A204.1 (cell line): ENCODE measurements around the gene SCN10A.

Source experiments
- FAIRE-seq: peaks from 2 replicates; lab custom pipeline; 2012; peaks lifted over from hg19 to GRCh38; lab: Jason Lieb, UNC

The SCN10A gene

DNA sequence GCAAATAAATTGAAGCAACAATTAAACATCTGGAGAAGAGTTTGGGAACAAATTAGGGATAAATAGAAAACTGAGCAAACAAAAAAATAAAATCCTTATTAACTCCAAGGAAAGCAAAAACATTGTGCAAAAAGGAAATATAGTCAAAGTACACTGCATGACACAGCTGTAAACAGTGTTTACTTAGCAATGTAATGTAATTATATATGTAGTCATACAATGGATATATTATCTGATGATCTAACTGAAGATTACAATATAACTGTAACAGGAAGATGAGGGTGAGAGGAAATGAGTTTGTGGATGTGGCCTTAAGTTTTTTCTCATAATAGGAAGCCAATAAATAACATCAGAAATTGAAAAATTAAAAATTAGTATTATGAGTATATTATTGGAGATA is 42.5 kb downstream of the SCN10A start:
- FAIRE-seq, result no peak

DNA sequence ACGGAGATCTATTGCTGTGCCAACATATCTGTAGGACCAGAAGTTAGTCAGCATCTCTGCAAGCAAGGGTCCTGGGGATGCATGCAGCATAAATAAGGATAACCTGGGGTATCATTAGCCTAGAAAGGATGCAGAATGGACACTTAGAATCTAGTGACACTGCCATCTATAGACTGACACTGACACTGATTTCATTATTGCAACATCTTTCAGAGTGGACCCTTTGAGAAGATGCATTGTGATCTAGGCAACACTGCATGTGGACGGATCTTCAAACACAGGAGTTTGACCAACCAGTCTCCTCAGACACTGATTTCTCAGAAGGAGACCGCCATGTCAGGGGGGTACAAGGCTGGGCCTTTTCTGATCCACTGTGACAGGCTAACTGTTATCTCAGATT is 52.4 kb downstream of the SCN10A start:
- no peak for FAIRE-seq

DNA sequence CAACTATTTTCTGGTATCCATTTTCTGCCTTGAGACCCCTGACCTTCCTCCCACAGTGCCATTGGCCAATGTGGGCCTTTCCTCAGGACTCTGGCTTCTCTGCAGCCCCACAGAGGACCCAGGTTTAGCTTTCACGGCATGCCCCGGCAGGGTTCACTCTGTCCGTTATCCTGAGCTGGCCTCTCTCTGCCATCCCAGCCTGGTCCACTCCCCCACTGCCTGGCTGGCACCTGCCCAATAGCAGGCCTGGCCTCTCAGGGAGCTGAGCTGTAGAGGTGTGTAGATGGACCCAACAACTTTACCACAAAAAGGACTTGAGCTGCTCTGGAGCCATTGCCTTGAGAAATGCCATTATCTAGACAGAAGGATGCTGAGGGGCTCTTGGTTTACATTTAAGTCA is 57.5 kb downstream of the SCN10A start:
- no peak for FAIRE-seq

DNA sequence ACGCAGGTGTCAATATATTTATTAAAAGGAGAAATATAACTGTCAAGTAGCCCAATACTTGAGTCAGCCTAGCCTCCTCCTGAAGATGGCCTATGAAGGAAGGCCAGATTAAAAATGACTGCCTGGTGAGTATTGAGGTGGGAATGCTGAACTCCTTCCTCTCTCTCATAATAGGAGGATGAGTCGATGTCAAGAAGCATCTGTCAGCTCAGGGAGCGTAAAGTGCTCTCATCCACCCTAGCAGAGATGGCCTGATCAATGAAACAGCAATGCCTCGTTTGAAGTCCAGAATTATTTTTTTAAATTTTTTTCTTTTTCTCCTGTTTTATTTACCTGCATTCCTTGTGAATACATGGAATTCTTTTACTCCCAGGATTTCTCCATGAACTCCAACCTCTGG is 58.3 kb downstream of the SCN10A start:
- no peak for FAIRE-seq

DNA sequence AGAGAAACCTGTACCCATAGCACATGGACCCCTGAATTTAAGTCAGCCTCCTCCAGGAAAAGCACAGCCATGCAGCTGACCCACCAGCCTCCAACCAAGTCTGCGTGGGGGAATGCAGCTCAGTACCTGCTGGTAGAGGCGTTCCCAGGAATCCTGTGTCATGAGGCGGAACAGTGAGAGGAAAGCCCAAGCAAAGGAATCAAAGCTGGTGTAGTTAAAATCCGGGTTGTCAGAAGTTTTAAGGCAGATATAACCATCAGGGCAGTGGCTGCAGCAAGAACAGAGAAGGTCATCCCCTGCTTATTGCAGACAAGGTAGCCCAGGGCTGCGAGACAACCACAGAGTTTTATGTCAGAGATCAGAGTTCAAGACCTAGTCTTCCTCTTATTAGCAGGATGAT is 59.1 kb downstream of the SCN10A start:
- no peak for FAIRE-seq

DNA sequence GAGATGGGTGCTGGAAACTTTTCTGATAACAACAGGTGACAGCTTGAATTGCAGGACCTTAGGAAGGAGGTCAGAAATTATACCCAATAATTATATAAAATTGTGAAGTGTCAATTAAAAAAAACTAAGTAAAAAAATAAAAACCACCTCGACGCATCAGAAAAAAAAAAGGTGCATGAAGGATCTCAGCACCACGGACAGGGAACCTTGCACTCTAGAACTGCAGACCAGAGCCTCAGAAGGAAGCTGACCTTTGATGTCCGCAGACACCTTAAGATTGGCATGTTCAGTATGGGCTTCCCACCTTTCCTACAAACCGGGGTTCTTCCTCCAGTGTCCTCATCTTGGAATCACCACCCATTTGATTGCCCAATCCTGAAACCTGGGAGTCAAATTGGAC is 60.9 kb downstream of the SCN10A start:
- FAIRE-seq, result no peak

DNA sequence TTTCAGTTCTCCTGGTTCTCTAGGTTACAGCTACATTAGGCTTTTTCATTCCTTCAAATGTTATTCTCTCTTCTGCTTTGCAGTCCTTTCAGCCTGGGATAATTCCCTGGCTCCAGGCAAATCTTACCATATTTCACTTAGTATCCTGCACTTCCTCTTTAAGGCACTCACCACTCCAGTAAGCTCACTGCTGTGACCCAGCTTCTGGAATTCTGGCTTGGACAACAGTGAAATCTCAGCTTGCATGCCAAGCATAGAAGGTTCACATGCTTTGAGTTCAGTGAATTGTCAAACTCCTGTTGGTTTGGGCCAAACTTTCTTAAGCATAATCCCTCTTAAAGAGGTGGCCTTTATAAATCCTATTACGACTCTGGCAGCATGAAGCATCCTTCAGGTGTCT is 69.4 kb downstream of the SCN10A start:
- FAIRE-seq, result no peak

DNA sequence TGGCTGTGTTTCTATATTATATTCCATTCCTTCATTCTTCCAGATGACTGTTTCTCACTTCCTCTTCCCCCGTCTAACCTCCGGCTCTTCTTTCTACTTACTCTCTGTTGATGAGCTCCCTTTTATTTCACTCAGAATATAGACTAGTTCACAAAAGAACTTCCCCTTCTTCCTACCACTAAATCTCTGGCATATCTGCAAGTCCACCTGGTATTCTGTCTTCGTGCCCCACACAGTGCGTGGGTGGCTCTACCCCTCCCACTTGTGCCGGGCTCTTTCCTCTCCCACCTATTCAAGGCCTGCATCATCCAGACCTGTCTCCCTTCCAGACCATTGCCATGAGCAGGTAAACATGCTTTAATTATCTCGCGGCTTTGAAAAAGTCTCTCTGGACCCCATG is 73.0 kb downstream of the SCN10A start:
- FAIRE-seq, result no peak

DNA sequence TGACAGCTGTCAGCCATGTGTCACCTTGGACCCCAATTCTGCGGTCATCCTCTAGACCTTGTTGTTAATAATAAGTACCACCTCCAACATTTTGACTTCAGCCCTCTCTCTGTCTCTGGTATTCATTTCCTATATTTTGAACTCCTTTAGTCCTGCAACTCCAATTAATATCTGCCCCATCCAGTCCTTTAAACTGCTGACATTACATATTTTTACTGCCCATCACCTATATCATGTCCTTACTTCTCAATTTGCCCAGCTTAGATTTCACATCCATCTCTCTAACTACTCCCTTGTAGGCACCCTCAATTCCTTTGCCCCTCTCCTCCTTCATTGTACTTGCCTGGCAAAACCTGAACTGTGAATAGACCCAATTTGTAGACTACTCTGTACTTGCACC is 73.5 kb downstream of the SCN10A start:
- no peak for FAIRE-seq

DNA sequence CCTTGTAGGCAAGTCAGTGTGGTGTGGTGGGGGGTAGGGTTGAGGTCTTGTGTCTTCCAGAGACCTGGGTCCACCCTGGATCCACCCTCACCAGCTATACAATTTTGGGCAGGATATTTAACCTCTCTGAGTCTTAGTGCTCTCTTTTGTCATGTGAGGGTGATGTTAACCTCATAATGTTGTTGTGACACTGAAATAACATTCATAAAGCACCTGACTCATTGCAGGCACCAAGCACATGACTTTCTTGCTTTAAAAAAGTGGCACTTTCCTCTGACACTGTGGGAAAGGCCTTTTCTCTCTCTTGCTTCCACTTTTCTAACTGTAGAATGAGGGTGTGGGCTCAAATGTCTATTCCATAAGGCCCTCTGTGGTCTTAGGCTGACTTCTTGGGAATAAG is 75.5 kb downstream of the SCN10A start:
- FAIRE-seq, result no peak

DNA sequence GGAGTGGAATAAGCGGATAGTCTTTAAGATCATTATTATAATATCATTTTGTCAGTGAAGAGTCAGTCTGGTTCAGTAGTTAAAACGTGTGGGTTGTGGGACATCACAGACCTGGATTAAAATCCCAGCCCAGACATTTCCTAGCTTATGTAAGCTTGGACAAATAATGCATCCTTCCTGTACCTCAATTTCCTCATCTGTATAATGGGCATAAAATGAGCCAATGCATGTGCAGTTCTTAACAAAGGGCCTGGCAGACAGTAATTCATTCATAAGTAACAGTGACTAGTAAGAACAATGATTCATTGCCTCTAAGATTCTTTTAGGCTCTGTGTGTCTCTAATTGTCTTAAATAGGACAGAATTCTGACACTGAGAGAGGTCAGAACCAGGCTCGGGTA is 76.1 kb downstream of the SCN10A start:
- FAIRE-seq, result no peak

DNA sequence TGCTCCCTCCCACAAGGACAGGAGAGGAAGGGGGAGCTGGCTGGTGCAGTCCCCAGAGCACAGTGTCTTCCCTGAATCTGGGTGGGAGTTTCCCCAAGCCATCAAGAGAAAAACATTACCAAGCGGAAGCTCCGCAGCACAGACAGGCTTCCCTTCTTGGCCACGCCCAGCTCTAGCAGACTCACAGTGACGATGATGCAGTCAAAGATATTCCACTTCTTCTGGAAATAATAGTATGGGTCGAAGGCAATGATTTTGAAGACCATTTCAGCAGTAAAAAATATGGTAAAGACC is 76.7 kb downstream of the SCN10A start:
- FAIRE-seq, result no peak

DNA sequence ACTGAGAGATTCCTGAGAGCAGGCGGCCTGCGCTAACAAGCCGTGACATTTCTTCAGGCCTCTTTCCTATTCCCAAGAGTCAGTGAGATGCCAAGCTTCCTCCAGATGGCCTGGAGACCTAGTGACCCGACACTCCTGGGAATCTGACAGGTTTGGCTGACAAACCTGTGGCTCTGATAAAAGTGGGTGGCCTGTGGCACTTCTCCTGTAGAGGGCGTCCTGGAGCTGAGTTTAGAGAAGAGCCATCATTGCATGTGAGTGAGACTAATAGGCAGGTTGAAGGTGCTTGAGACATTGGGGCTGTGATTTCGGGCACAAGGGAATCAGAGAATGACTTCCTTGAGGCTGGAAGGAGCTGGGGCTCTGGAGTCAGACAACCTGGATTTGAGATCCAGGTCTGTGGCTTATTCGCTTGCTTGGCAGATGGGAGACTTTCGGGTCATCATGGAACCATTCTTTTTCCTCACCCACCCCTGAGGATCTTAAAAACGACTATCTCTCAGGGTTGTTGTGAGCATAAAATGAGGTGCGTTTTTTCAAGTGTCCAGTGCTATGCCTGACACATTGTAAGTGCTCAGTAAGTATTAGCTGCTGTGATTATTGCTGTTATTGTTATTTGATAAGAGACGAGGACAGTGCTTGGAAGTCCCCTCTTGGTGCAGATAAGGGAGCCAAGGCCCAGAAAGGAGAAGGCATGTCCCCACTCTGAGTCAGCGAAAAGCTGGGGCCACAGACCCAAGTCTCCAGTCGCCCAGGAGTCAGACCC is 77.2 kb downstream of the SCN10A start:
- no peak for FAIRE-seq

DNA sequence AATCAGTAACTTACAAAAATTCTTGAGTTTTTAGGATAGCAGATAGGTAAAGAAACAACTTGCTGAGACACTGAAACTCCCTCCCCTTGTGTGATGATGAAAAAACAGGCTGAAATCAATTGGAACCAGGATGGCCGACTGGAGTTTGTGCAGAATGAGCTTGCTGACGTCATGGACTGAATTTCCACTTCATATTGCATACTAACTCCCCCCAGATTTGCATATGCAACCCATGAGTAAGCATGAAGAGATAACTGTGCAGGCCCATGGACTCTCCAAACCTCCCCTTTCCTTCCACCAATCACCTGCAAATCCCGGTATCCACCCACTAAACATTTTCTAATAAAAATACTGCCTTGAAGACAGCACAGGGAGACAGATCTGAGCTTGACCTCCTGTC is 84.5 kb downstream of the SCN10A start:
- no peak for FAIRE-seq

DNA sequence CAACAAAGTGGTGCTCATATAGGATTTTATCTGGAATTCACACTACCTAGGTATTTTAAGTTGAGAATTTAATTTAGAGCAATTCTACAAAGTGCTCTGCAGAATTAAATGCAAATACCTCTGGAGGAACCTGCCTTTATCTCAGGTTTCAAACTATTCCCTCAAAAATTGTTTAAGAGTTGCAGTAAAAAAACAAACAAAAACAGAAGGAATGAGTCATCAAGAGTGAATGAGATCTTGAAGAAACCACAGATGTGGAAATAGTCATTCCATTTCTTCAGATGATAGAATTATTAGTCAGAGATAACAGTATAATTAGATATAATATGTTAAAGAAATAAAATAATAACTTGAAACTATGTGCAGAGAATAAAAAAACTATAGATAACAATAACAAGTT is 85.7 kb downstream of the SCN10A start:
- FAIRE-seq, result no peak

DNA sequence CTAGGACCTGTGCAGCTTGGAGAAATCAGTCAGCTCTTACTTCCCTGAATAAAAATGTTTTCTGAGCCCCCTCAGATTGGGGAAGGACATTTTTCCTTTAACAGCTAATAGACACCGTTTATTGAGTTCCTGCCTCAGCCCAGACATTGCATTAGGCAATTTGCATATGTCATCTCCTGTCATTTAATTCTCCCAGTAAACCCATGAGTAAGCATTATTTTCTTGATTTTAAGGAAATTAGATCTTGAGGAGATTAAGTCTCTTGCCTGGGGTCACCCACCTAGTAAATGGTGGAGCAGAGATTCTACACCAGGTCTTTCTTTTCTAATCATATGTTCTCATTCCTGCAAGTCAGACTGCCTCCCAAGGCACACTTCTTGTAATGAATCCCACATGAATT is 88.0 kb downstream of the SCN10A start:
- FAIRE-seq, result no peak

DNA sequence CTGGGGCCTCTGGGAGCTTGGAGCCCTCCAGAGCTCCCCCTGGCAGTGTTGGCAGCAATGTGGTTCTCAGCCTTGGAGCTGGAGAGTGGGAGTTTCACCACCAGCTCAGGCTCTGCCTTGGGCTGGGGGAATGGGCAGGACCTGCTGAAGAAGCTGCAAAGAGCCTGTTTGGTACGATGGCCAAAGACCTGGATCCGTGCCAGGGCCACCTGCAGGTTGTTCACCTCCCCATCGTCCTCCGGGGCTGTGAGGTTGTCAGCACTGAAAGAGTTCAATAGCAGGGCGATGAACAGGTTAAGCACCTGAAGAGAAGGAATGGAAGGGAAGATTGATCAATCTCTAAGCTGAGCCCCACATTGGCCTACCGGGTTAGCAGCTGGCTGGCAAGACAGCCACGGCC is 89.3 kb downstream of the SCN10A start:
- FAIRE-seq, result no peak

DNA sequence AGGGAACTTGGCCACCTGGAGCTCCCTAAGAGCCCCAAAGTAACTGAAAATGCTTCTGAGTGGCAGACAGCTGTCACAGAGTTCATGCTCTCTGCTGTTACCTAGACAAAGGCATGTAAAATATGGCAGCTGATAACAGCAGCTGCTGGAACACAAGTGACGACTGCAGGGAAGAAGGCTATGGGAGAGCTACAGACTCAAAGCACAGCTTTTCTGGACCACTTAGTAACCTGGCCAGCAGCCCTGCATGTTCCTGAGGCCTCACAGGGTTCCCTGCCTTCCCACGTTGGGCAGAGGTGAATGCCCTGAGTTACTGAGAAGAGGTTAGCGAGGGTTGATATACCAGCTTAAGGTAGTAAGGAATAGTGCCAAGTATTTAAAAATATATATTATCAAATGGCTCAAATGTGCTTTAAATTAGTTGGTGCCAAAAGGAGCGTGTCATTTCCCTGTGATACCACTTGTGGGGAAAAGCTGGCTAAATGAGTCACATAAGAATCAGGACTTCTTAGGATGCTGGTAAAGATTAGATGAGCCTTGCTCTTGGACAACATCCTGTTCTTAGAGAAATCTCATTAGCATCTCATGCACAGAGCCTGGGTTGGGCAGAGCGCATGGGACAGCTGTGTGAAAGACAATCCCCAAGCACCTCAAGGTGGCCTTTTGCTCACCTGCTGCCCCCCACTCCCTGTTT is 90.1 kb downstream of the SCN10A start:
- FAIRE-seq, result no peak

DNA sequence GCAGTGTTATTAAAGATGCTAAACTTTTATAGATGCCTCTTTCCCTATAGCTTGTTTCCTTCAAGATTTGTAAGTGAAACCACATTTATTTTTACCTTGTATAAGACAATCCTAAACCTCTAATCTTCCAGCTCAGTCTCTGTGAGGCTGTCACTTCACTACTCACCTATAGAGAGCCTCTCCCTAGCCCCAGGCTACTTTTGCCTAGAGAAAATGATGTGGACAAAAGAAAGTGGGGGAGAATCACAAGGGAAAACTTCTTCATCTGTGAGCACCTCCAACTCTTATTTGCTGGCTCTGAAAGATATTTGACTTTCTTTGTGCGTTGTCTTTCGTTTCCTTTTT is 91.7 kb downstream of the SCN10A start:
- no peak for FAIRE-seq

DNA sequence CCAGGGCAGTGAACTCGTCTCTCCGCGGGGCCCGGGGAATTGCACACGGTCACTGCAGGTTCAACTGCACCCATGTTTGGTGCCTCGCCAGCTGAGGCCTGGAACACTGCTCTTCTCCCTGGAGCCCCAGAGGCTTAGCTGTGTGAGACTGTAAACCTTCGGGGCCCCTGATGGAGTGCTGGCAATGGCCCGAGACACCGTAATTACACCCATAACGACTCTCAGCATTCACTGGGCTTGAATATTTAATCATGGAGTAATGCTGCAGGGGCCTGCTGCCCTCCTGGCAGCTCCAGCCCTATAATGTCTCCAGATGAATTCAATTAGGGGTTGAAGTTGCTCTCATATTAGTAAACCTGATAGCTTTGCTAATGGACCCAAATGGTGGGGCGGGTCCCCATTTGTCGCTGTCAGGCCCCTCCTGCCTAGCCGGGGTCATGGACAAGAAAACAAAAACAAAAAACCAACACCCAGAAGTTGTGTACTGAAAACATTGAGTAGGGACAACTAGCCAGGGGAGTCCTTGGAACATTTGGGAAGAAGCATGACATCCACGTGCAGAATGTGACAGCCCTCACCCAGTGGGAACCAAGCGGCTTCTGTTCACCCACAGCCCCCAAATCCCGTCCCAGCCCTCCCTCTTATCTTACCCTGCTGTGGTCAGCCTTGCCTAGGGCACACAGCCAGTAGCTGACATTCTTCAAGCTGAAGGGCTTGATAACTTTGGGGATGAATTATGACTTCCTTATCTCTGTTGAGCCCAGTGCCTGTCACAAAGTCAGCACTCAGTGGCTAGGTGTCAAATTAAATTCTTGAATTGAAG is 92.2 kb downstream of the SCN10A start:
- FAIRE-seq, result no peak

DNA sequence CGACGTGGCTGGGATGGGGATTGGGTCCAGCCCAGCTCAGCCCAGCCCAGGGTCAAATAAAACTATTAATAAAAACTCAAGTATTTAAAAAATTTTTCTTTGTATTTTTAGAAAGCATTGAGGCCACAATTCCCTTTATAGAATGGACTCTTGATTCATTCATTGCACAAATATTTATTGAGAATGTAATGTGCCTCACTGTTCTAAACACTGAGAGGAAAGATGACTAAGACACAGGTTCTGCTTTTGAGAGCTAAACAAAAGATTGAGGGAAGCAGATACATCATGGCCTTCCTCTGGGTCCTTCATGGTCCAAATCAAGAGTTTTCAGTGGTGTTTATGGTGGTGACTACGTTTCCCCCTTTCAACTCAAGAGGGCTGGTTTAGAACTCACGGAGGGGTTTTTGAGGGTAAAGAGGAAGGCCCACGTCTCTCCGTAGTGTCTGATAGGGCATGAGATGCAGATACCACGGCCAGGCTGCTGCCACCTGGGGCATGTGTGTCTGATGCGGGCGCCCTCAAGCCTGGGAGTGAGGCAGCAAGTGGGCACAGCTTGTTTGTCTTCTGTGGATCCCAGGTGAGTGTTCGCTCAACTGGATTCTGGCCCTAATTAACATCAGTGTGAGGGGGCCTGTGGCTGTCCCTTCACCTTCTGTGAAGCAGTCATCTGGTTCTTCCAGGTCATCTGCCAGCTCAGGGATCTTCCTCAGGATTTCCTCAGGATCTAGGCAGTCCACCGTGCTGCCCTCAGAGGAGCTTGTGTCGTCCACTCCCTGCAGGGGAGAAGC is 93.0 kb downstream of the SCN10A start:
- FAIRE-seq, result no peak

DNA sequence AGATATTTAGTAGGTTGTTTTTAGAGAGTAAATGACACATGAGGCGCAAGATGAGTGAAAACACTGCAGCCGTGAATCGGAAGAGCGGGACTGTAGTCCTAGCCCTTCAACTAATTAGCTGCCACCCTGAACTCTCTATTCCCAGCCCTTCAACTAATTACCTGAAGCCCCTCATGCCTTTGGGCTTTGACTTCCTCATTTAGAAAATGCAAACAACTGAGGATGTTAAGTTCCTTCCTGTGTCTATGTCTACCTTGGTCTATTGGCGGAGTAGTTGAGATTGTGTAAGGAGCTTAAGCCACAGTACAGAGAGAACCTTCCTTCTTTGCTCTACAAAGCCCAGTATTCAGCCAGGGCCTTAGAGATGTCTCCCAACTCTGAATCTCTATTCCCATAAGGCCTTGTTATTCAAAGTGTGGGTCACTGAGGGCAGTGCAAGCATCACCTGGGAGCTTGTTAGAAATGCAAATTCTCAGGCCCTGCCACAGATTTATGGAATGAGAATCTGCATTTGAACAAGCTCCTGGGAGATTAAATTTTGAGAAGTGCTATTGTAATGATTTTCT is 94.7 kb downstream of the SCN10A start:
- FAIRE-seq, result no peak

DNA sequence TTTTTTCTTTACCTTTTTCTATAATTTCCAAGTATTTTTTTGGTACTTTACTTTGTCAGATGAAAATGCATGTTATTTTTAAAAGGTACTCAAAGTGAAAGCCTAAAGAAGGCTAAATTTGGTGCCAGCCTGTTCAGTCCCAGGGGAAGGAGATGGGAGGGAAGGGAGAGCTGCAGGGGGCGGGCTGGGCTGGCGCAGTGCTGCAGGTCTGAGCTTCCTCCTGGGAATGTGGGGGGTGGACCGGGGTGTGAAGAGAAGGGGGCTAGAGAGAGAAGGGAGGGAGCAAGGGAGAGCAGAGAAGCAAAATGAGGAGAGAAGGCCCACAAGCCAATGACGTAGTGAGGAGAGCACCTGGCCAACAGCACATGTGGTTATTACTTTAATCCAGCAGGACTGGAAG is 95.6 kb downstream of the SCN10A start:
- no peak for FAIRE-seq
